Spleen (tissue), 11 donors: ENCODE results near the gene CPT1A. TPM values are rescaled to one million over a fixed set of nuclear protein-coding genes. Genes with fewer than 3 reads are reported as not detected.

Experiments
- DNase-seq: peaks from one replicate; pipeline ENCODE4 v3.0.0-alpha.2; 2020
- H3K27ac ChIP-seq, 8 donors: fragments of 200-600 bp; sonication (generic) in 7 of 8; 1 replicate in 4 of 8; 2 replicates in 4 of 8; pipeline versions ENCODE4 v1.5.0 to v1.8.0; 2016 to 2021; ENCODE audit warnings: inconsistent platforms in 4 of 8, mild to moderate bottlenecking in 4 of 8, moderate library complexity in 1 of 8
- H3K27me3 ChIP-seq, 7 donors: fragments of 200-600 bp; sonication (generic) in 6 of 7; replicated peaks in 1 of 7; 1 replicate in 4 of 7; 2 replicates in 3 of 7; pipeline versions ENCODE4 v1.5.0 to v1.8.0; 2016 to 2021; ENCODE audit warnings: inconsistent platforms in 3 of 7, mild to moderate bottlenecking in 1 of 7
- H3K36me3 ChIP-seq, 6 donors: fragments of 200-600 bp; sonication (generic) in 5 of 6; 1 replicate in 4 of 6; 2 replicates in 2 of 6; pipeline versions ENCODE4 v1.5.0 to v1.8.0; 2016 to 2021; ENCODE audit warnings: inconsistent platforms in 2 of 6
- H3K4me1 ChIP-seq, 6 donors: fragments of 200-600 bp; sonication (generic) in 5 of 6; 1 replicate in 3 of 6; 2 replicates in 3 of 6; pipeline versions ENCODE4 v1.5.0 to v1.8.0; 2016 to 2021; ENCODE audit warnings: inconsistent platforms in 3 of 6
- H3K4me3 ChIP-seq, 8 donors: fragments of 200-600 bp; sonication (generic) in 7 of 8; 1 replicate in 4 of 8; 2 replicates in 4 of 8; pipeline versions ENCODE4 v1.5.0 to v1.8.0; 2016 to 2021; ENCODE audit warnings: inconsistent platforms in 4 of 8, mild to moderate bottlenecking in 4 of 8, moderate library complexity in 2 of 8
- H3K9me3 ChIP-seq, 8 donors: fragments of 200-600 bp; sonication (generic) in 7 of 8; 1 replicate in 4 of 8; 2 replicates in 4 of 8; pipeline versions ENCODE4 v1.5.0 to v1.8.0; 2016 to 2021; ENCODE audit warnings: inconsistent platforms in 4 of 8
- POLR2A ChIP-seq, 3 donors: fragments of 450-650 bp; IDR thresholded peaks; one replicate each; pipeline ENCODE4 v1.5.1; 2017; ENCODE audit warnings: antibody characterized with exemption in 3 of 3, mild to moderate bottlenecking in 1 of 3
- POLR2AphosphoS5 ChIP-seq, 3 donors: sonication (generic); formaldehyde crosslinking; IDR thresholded peaks; one replicate each; pipeline ENCODE4 v1.5.1; 2017; ENCODE audit warnings: antibody characterized with exemption in 3 of 3
- WGBS, 5 donors: extraction: QIAGEN DNeasy Blood & Tissue Kit in 3 of 5; methylation state at CpG; one replicate each; pipeline versions ENCODE4 v1.1.5 to v1.1.7; 2013 to 2018; 5-methylcytosine and 5-hydroxymethylcytosine counted together
- intact Hi-C: fragments of 100-400 bp; cut with DNase I; formaldehyde crosslinking; loops from one replicate; pipeline ENCODE4 v1.15.0; 2023; ENCODE audit warnings: low total_unique reads
- polyA plus RNA-seq, 3 donors: library from polyadenylated mRNA; stranded (reverse); fragments of 200-250 nt; gene quantifications; one replicate each; pipeline ENCODE4 v1.2.1, GENCODE V29; 2013
- total RNA-seq, 7 donors: library from RNA; depleted of rRNA in 3 of 7; stranded (reverse); fragments of >200 nt in 3 of 7; fragmentation: NEBNext Ultra II Directional in 4 of 7; extraction: Animal tissue kit (Norgen Biotek cat#: 25700) in 4 of 7; gene quantifications; one replicate each; pipeline versions ENCODE4 v1.1.0 to v1.2.1, GENCODE V29; 2016 to 2021
- TF ChIP-seq, protein P1 (sequence below), 11 experiments: fragments of 200-600 bp in 7 of 11; fragments of 450-650 bp in 4 of 11; sonication (generic) in 4 of 11; IDR thresholded peaks in 8 of 11; conservative IDR thresholded peaks in 3 of 11; 1 replicate in 7 of 11; 2 replicates in 4 of 11; pipeline versions ENCODE4 v1.4.0 to v1.8.0; 2016 to 2021; ENCODE audit warnings: antibody characterized with exemption in 11 of 11, inconsistent platforms in 4 of 11, mild to moderate bottlenecking in 1 of 11
- donor health status: healthy with polysubstance abuse.
- donor health status: DM: no; HTN: no; CAD: no; lungs with moderate emphysema.
- donor health status: DM: no; HTN: no; CAD: no.
- donor health status: Bipolar disorder and iron deficiency.
- donor health status: healthy.
- donor health status: DM: no; HTN: no; CAD: no.
- donor health status: DM: yes; HTN: yes; CAD: no.

Gene CPT1A
- total and polyA plus RNA-seq, 10 donors: 6.7 to 118 (median 69.4) TPM

- intact Hi-C loops: no loop called here
- Histone ChIP-seq H3K9me3 (no peaks in the 10 kb centered on the region), H3K27me3 (peaks cover 0 to 5% (median 0%) of the 10 kb centered on the region in 7 donors), H3K4me3 (no peak overlapping the region), H3K4me1 (no peaks in the 10 kb centered on the region), H3K27ac (no peak overlapping the region), H3K36me3 (peaks cover 0 to 6% (median 0%) of the 10 kb centered on the region in 6 donors)
- no peak for TF ChIP-seq POLR2A (IDR thresholded peaks at IDR 0.05)
- TF ChIP-seq, protein P1, sequence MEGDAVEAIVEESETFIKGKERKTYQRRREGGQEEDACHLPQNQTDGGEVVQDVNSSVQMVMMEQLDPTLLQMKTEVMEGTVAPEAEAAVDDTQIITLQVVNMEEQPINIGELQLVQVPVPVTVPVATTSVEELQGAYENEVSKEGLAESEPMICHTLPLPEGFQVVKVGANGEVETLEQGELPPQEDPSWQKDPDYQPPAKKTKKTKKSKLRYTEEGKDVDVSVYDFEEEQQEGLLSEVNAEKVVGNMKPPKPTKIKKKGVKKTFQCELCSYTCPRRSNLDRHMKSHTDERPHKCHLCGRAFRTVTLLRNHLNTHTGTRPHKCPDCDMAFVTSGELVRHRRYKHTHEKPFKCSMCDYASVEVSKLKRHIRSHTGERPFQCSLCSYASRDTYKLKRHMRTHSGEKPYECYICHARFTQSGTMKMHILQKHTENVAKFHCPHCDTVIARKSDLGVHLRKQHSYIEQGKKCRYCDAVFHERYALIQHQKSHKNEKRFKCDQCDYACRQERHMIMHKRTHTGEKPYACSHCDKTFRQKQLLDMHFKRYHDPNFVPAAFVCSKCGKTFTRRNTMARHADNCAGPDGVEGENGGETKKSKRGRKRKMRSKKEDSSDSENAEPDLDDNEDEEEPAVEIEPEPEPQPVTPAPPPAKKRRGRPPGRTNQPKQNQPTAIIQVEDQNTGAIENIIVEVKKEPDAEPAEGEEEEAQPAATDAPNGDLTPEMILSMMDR (IDR thresholded peaks at IDR 0.05 in 8 of 11, conservative IDR thresholded peaks at IDR 0.05 in 3 of 11): no peak
- no peak for TF ChIP-seq POLR2AphosphoS5 (IDR thresholded peaks at IDR 0.05)
- 88 to 93% (median 90%) methylated on average over 11 of the region's 11 CpGs for WGBS, 5 donors
- DNase-seq: no peak
These were observed 131.3 kb downstream of the CPT1A start for GRCh38 chr11:68710409-68710808.

DNA sequence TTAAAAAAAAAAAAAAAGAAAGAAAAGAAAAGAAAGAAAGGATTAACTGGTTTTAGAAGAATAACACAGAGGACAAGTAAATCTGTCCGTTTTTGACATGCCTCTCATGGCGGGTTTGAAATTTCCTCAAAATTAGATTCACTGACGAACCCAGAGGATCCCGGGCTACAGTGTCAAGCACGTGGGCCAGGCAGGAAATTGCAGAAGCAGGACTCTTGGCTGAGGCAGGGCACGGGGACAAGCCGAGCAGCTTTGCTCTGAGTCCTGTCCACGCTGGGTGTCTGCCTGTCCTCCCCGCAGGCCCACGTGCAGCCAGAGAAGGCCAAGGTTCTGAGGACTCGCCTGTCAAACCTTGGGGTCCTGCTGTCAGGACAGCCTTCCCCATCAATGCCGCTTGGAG is 132.7 kb downstream of the CPT1A start:
- no peak for TF ChIP-seq POLR2A (IDR thresholded peaks at IDR 0.05)
- TF ChIP-seq, protein P1 (IDR thresholded peaks at IDR 0.05 in 8 of 11, conservative IDR thresholded peaks at IDR 0.05 in 3 of 11): no peak
- H3K27me3 ChIP-seq: peaks cover 0 to 7% (median 0%) of the 10 kb centered on the region in 7 donors
- intact Hi-C loops: no loop called here
- no peak overlapping the region for H3K4me3 ChIP-seq
- H3K9me3 ChIP-seq: no peaks in the 10 kb centered on the region
- DNase-seq: no peak
- H3K27ac ChIP-seq: no peak overlapping the region
- H3K4me1 ChIP-seq: no peaks in the 10 kb centered on the region
- H3K36me3 ChIP-seq: peaks cover 0 to 2% (median 0%) of the 10 kb centered on the region in 6 donors
- 58 to 82% (median 66%) methylated on average over 9 to 12 of the region's 12 CpGs for whole genome bisulfite sequencing, 5 donors

DNA sequence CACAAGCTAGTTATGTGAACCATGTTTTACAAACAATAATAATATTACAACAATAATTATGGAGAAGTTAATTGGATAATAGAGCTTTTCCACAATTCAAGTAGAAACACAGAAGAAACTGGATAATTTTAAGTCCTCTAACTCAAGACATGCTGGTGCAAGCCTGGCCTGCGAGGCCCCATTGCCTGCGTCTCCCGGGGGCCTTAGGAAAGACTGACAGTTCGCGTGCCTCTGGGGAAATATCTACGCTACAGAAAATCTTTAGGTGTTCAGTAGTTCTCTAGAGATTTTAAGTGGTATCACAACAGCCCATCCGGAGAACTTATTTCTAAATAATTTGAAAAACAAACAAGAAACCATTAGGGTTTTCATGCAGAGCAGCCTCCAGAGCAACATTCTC is 134.2 kb downstream of the CPT1A start:
- Histone ChIP-seq H3K9me3 (no peaks in the 10 kb centered on the region), H3K27ac (no peak overlapping the region), H3K4me3 (no peak overlapping the region), H3K4me1 (no peaks in the 10 kb centered on the region), H3K36me3 (no peaks in the 10 kb centered on the region), H3K27me3 (peaks cover 0 to 5% (median 0%) of the 10 kb centered on the region in 7 donors)
- WGBS, 5 donors: 72 to 85% (median 81%) methylated on average over 7 of the region's 7 CpGs
- no peak for DNase-seq
- intact Hi-C loops: no loop called here
- TF ChIP-seq POLR2AphosphoS5 (IDR thresholded peaks at IDR 0.05) (no peak), POLR2A (IDR thresholded peaks at IDR 0.05) (no peak)
- TF ChIP-seq, protein P1 (IDR thresholded peaks at IDR 0.05 in 8 of 11, conservative IDR thresholded peaks at IDR 0.05 in 3 of 11): no peak

GRCh38 chr11:68704887-68705286 is 136.8 kb downstream of the CPT1A start:
- Histone ChIP-seq H3K4me3 (no peak overlapping the region), H3K36me3 (no peaks in the 10 kb centered on the region), H3K27ac (no peak overlapping the region), H3K27me3 (peaks cover 0 to 11% (median 0%) of the 10 kb centered on the region in 7 donors), H3K9me3 (no peaks in the 10 kb centered on the region), H3K4me1 (no peaks in the 10 kb centered on the region)
- 54 to 70% (median 60%) methylated on average over 15 to 16 of the region's 16 CpGs for WGBS, 5 donors
- no peak for DNase-seq
- intact Hi-C loops: no loop called here
- TF ChIP-seq POLR2A (IDR thresholded peaks at IDR 0.05) (no peak), POLR2AphosphoS5 (IDR thresholded peaks at IDR 0.05) (no peak)
- TF ChIP-seq, protein P1 (IDR thresholded peaks at IDR 0.05 in 8 of 11, conservative IDR thresholded peaks at IDR 0.05 in 3 of 11): no peak

Other genes starting within 250 kb of the CPT1A start
- not detected for gene GAL, start 157.4 kb downstream of the CPT1A start, total RNA-seq
- not detected for gene GAL, start 157.4 kb downstream of the CPT1A start, polyA plus RNA-seq
- gene TESMIN, start 90.4 kb downstream of the CPT1A start, total RNA-seq: 1 to 10 TPM; 3.6 to 8.4 (median 4.7) TPM
- gene TESMIN, start 90.4 kb downstream of the CPT1A start, polyA plus RNA-seq: 1 to 10 TPM in 2 of 3 donors, under 1 TPM in 1; 0.70 to 1.3 (median 1.2) TPM
- gene MRPL21, start 61.9 kb upstream of the CPT1A start, total RNA-seq: 10 to 100 TPM; 11.2 to 37.4 (median 32.9) TPM
- 10 to 100 TPM; 50.5 to 81.0 (median 62.2) TPM for gene MRPL21, start 61.9 kb upstream of the CPT1A start, polyA plus RNA-seq
- gene IGHMBP2, start 62.0 kb upstream of the CPT1A start, total RNA-seq: 10 to 100 TPM; 15.6 to 31.6 (median 25.3) TPM
- gene IGHMBP2, start 62.0 kb upstream of the CPT1A start, polyA plus RNA-seq: 10 to 100 TPM in 2 of 3 donors, 1 to 10 TPM in 1; 8.2 to 24.1 (median 21.7) TPM
- gene MRGPRD, start 139.1 kb upstream of the CPT1A start, total RNA-seq: not detected
- not detected for gene MRGPRD, start 139.1 kb upstream of the CPT1A start, polyA plus RNA-seq
- gene MRGPRF, start 171.3 kb upstream of the CPT1A start, total RNA-seq: 10 to 100 TPM in 5 of 7 donors, 1 to 10 TPM in 2; 7.2 to 21.2 (median 11.7) TPM
- 1 to 10 TPM; 2.2 to 7.9 (median 5.0) TPM for gene MRGPRF, start 171.3 kb upstream of the CPT1A start, polyA plus RNA-seq
- gene TPCN2, start 207.0 kb upstream of the CPT1A start, total RNA-seq: 10 to 100 TPM; 12.4 to 30.4 (median 27.0) TPM
- 10 to 100 TPM in 1 of 3 donors, 1 to 10 TPM in 2; 3.6 to 12.2 (median 8.5) TPM for gene TPCN2, start 207.0 kb upstream of the CPT1A start, polyA plus RNA-seq